Measurements from ENCODE around the gene RPP14.

Gene RPP14

DNA sequence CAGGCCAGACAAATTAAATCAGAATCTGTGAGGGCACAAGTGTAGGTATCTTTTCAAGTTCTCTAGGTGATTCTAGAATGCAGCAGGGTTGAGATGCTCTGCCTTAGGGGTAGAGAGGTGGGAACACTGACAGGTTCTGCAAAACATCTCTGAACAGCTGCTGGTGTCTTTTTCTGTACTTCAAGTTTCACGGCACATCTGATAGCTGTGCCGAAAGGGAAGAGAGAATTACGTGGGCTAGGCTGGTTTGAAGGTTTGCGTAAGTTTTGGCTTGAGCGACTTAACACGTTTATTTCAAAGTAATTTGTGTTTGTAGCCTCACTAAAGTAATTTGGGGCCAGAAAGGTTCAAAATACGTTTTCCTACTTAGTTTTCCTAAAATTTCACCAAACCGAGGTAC, 49.1 kb downstream of the RPP14 start:
- DNase-seq (ENCODE audit: low read depth in 2 of 2) = no peak

DNA sequence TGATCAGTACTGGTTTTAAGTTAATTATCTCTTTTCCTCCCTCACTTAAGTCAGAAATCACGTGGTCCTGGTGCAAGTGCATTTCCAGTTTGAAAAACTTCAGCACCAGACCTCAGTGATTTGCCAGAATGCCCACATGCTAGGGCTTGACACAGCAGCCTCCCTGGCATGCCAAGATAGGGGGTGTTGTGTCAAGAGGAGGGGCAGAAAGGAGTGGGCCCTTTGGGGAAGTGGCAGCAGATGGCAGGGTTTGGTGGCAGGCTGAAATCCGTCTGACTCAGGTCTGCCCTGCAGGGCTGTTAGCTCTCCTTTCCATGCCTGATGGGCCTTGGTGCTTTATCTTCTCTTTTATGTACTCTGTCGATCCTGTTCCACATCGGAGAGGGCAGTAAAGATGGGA, 50.0 kb downstream of the RPP14 start:
- no peak for DNase-seq (ENCODE audit: low read depth in 2 of 2)

DNA sequence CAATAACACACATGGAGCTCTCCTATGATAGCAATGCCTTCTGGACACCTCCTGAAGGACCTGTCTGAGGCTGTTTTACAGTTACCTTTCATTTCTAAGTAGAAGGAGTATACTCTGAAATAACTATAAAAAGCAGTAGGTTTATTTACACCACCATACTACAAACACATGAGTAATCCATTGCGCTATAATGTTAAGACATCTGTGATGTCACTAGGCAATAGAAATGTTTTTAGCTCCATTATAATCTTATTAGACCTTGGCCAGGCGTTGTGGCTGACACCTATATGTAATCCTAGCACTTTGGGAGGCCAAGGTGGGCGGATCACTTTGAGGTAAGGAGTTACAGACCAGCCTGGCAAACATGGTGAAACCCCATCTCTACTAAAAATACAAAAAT, 51.4 kb downstream of the RPP14 start:
- no peak for DNase-seq (ENCODE audit: low read depth in 2 of 2)

DNA sequence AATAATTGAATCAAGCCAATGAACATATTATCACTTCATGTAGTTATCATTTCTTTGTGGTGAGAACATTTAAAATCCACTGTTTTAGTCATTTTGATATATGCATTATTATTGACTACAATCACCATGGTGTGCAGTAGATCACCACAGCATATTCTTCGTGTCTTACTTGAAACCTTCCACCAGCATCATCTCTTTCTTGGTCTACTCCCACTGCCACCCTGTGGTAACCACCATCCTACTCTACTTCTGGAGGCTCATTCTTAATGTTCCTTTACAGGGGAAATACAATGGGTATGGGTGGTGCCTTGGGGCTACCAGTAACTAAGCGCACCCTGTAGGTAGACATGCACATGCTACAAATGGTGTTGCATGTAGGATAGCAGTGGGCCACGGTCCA, 52.0 kb downstream of the RPP14 start:
- no peak for DNase-seq (ENCODE audit: low read depth in 2 of 2)

DNA sequence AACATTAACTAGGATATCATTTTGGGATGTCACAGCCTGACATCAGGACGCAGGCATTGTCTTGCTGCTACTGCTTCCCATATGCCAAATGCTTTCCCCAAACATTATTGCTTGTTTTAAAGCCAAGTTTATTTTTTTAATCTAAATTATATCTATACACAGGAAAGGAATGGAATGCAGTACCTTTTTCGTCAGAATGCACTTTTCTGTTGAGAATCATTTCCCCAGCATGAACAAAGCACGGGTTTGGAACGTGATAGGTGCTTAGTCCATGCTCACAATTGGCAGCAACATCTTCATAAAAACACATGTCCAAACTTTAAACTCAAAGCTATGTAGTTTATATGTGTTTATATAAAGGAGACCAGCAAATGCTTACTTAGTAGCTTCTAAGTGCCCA, 52.8 kb downstream of the RPP14 start:
- no peak for DNase-seq (ENCODE audit: low read depth in 2 of 2)

DNA sequence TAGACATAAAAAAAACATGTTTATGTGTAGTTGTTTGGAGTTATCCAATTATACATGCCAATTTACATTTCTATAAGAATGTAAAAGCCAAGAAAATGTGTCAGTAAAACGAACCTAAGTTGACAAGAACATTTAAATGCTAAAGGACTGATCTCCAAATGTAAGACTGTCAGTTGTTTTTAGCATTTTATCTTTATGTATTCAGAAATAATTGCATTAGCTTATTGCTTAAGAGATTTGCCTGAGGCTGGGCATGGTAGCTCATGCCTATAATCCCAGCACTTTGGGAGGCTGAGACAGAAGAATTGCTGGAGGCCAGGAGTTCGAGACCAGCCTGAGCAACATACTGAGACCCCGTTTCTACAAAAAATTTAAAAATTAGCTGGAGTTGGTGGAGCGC, 53.6 kb downstream of the RPP14 start:
- DNase-seq (ENCODE audit: low read depth in 2 of 2) = no peak

DNA sequence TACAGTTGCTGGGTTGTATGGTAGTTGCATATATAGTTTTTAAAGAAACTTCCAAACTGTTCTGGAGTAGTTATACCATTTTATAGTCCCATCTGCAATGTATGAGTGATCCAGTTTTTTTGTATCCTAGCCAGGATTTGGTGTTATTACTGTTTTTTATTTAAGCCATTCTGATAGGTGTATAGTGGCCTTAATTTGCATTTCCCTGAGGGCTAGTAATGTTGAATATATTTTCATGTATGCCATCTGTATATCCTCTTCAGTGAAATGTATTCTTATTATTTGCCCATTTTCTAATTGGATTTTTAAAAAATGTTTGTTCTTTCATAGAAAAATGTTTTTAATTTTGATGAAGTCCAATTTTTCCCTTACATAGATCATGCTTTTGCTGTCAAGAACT, 55.8 kb downstream of the RPP14 start:
- DNase-seq (ENCODE audit: low read depth in 2 of 2) = no peak

DNA sequence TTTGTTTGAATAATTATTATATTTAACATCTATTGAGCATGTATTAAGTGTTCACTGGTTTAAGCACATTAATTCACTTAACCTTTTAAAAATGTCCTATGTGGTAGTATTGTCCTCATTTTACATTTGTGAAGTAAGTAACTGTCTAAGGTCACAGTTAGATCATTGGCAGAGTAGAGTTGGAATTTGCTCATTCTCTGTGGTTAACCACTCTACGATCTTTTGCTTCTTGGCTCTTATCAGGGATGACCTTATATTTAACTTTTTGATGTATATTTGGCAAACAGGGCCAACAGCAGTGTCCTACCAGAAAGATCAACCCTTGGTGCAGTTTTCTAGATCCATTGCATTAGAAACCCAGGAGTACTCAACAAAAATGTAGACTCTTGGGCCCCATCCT, 60.7 kb downstream of the RPP14 start:
- DNase-seq (ENCODE audit: low read depth in 2 of 2) = no peak

DNA sequence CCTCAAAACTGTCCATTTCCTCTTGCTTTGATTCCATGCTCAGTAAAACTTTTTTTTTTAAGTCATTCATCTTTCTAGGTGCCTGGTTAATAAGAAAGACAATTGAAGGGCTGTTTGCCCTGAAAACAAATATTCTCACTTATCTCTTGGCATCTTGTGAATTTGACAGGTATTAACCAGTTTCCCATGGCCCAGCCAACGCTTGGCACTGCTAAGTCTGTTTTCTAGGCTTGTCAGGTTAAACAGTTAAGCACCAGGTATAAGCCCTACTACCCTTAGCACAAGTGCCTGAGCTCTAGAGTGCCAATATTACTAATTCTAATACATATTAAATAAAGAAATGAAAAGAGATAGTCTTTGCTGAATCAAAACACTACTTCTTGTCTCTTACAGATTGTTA, 63.0 kb downstream of the RPP14 start:
- DNase-seq (ENCODE audit: low read depth in 2 of 2) = no peak

Data from stimulated activated CD4-positive, alpha-beta T cell treated with anti-CD3 and anti-CD28 coated beads, Interleukin-1b, Interleukin-23, amount 100 ng/mL, for 1 hour (primary cell).